ENCODE data around the gene VPS16. TPM values are rescaled to one million over a fixed set of nuclear protein-coding genes. Genes with fewer than 3 reads are reported as not detected.
A peak's percentile ranks its signal among the peaks of the same experiment; 100 is the strongest.

The VPS16 gene
- total RNA-seq, 1 experiment from 2014 or later, result 24.7 TPM

- Histone ChIP-seq H3K9me3 (ENCODE audit: low read length) (no peaks in the 10 kb centered on the region), H3K27me3 (ENCODE audit: low read length) (no peaks in the 10 kb centered on the region), H4K20me1 (ENCODE audit: insufficient read depth, low read depth, low read length) (no peaks in the 10 kb centered on the region), H3K36me3 (ENCODE audit: insufficient read depth, low read length) (no peaks in the 10 kb centered on the region), H2AFZ (ENCODE audit: low read length) (no peak overlapping the region), H3K79me2 (ENCODE audit: low read length) (no peaks in the 10 kb centered on the region), H3K27ac (ENCODE audit: low read length) (no peak overlapping the region), H3K9ac (ENCODE audit: low read length) (no peak overlapping the region), H3K4me3 (ENCODE audit: low read length) (no peak overlapping the region), H3K4me2 (ENCODE audit: low read depth, low read length, poor library complexity, severe bottlenecking) (no peak overlapping the region), H3K9me2 (replicated peaks; ENCODE audit: insufficient read depth, low read length) (no peaks in the 10 kb centered on the region), H3K4me1 (ENCODE audit: low read length) (peaks cover 37% of the 10 kb centered on the region)
- no peak for DNase-seq
Observed at GRCh38 chr20:2835331-2835796, 5.2 kb upstream of the VPS16 start.

DNA sequence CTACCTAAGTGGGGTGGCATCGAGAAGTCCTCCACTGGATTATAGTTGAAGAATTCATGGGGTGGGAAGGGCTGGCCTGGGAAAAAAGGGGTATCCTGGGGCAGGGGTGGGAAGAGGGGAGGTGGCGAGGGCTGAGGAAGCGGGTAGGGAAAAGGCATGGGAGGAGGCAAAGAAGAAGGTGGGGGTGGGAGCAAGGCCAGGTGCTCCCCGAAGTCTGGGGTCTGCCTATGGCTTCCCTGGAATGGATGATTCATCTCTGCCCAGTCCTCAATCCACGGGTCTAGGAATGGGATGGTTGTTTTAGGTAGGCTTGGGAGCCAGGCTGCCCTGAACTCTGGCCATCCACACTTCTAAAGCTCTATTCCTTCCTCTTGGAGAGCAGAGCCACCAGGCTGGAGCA lies 4.5 kb upstream of the VPS16 start:
- Histone ChIP-seq H3K4me1 (ENCODE audit: low read length) (peaks cover 37% of the 10 kb centered on the region), H3K9ac (ENCODE audit: low read length) (no peak overlapping the region), H3K9me3 (ENCODE audit: low read length) (no peaks in the 10 kb centered on the region), H4K20me1 (ENCODE audit: insufficient read depth, low read depth, low read length) (no peaks in the 10 kb centered on the region), H3K9me2 (replicated peaks; ENCODE audit: insufficient read depth, low read length) (no peaks in the 10 kb centered on the region), H2AFZ (ENCODE audit: low read length) (no peak overlapping the region), H3K4me2 (ENCODE audit: low read depth, low read length, poor library complexity, severe bottlenecking) (no peak overlapping the region), H3K27me3 (ENCODE audit: low read length) (no peaks in the 10 kb centered on the region), H3K4me3 (ENCODE audit: low read length) (no peak overlapping the region), H3K36me3 (ENCODE audit: insufficient read depth, low read length) (no peaks in the 10 kb centered on the region), H3K27ac (ENCODE audit: low read length) (no peak overlapping the region), H3K79me2 (ENCODE audit: low read length) (peaks cover 3% of the 10 kb centered on the region)
- DNase-seq, result no peak

- no peaks in the 10 kb centered on the region for H3K9me2 ChIP-seq (replicated peaks; ENCODE audit: insufficient read depth, low read length)
- peak overlapping the region; percentile 21; the same call in 1 of the 2 replicates for H3K27ac ChIP-seq (ENCODE audit: low read length)
- peak overlapping the region; percentile 51 for H3K4me2 ChIP-seq (ENCODE audit: low read depth, low read length, poor library complexity, severe bottlenecking)
- H4K20me1 ChIP-seq (ENCODE audit: insufficient read depth, low read depth, low read length), result no peaks in the 10 kb centered on the region
- H2AFZ ChIP-seq (ENCODE audit: low read length), result no peak overlapping the region
- no peaks in the 10 kb centered on the region for H3K27me3 ChIP-seq (ENCODE audit: low read length)
- H3K4me1 ChIP-seq (ENCODE audit: low read length), result peaks cover 46% of the 10 kb centered on the region
- DNase-seq, result no peak
- peaks cover 16% of the 10 kb centered on the region for H3K79me2 ChIP-seq (ENCODE audit: low read length)
- peak overlapping the region; percentile 22; the same call in 1 of the 2 replicates for H3K4me3 ChIP-seq (ENCODE audit: low read length)
- H3K9me3 ChIP-seq (ENCODE audit: low read length), result no peaks in the 10 kb centered on the region
- peak overlapping the region; percentile 28 for H3K9ac ChIP-seq (ENCODE audit: low read length)
- H3K36me3 ChIP-seq (ENCODE audit: insufficient read depth, low read length), result no peaks in the 10 kb centered on the region
Observed at GRCh38 chr20:2837221-2837960, 3.2 kb upstream of the VPS16 start.

DNA sequence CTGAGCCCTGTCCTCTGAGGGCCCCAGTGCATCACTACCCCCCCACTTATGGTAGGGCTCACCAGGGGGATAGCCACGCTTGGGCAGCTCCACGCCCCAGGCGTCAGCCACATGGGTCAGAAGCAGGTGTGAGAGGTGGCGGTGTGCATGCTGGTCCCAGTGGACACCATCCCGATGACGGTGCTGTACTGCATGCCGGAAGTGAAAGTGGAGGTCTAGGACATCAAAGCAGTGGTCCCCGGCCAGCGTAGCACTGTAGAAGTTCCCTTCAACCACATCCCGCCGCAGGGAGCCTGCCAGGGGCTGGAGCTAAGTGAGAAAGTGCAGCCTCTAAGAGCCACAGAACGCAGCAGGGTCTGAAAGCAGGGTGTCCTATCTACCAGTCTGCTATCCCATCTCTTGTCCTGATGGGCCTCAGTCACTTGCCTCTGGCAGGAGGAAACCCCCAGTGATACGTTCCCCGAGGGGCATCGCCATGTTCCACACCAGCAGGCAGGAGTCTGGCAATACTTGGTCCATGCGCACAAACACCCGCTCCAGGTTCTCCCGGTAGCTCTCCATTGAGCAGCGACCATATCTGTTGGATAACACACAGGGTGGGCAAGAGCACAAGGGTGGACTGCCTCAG lies 2.3 kb upstream of the VPS16 start:
- Histone ChIP-seq H3K4me3 (ENCODE audit: low read length) (peak overlapping the region; percentile 22; the same call in 1 of the 2 replicates), H3K4me2 (ENCODE audit: low read depth, low read length, poor library complexity, severe bottlenecking) (peak overlapping the region; percentile 51), H3K9me3 (ENCODE audit: low read length) (no peaks in the 10 kb centered on the region), H4K20me1 (ENCODE audit: insufficient read depth, low read depth, low read length) (no peaks in the 10 kb centered on the region), H3K9ac (ENCODE audit: low read length) (peak overlapping the region; percentile 28), H2AFZ (ENCODE audit: low read length) (peak overlapping the region; percentile 17; the same call in 1 of the 2 replicates), H3K27ac (ENCODE audit: low read length) (no peak overlapping the region; the same call in 1 of the 2 replicates), H3K27me3 (ENCODE audit: low read length) (no peaks in the 10 kb centered on the region), H3K9me2 (replicated peaks; ENCODE audit: insufficient read depth, low read length) (no peaks in the 10 kb centered on the region), H3K79me2 (ENCODE audit: low read length) (peaks cover 21% of the 10 kb centered on the region), H3K36me3 (ENCODE audit: insufficient read depth, low read length) (no peaks in the 10 kb centered on the region), H3K4me1 (ENCODE audit: low read length) (peaks cover 46% of the 10 kb centered on the region)
- DNase-seq, result peak; percentile 82

GRCh38 chr20:2838847-2839671 lies 1.5 kb upstream of the VPS16 start:
- Histone ChIP-seq H3K27ac (ENCODE audit: low read length) (no peak overlapping the region), H3K4me2 (ENCODE audit: low read depth, low read length, poor library complexity, severe bottlenecking) (peak overlapping the region; percentile 85), H3K36me3 (ENCODE audit: insufficient read depth, low read length) (no peaks in the 10 kb centered on the region), H4K20me1 (ENCODE audit: insufficient read depth, low read depth, low read length) (no peaks in the 10 kb centered on the region), H3K9ac (ENCODE audit: low read length) (peak overlapping the region; percentile 28; the same call in 1 of the 2 replicates), H3K9me2 (replicated peaks; ENCODE audit: insufficient read depth, low read length) (no peaks in the 10 kb centered on the region), H3K9me3 (ENCODE audit: low read length) (no peaks in the 10 kb centered on the region), H3K27me3 (ENCODE audit: low read length) (no peaks in the 10 kb centered on the region), H3K4me1 (ENCODE audit: low read length) (peaks cover 43% of the 10 kb centered on the region), H2AFZ (ENCODE audit: low read length) (no peak overlapping the region), H3K79me2 (ENCODE audit: low read length) (peaks cover 29% of the 10 kb centered on the region), H3K4me3 (ENCODE audit: low read length) (peak overlapping the region; percentile 22; the same call in 1 of the 2 replicates)
- DNase-seq, result no peak

GRCh38 chr20:2839732-2840137 lies 810 bp upstream of the VPS16 start:
- Histone ChIP-seq H3K4me2 (ENCODE audit: low read depth, low read length, poor library complexity, severe bottlenecking) (peak overlapping the region; percentile 85), H4K20me1 (ENCODE audit: insufficient read depth, low read depth, low read length) (no peaks in the 10 kb centered on the region), H3K36me3 (ENCODE audit: insufficient read depth, low read length) (no peaks in the 10 kb centered on the region), H3K79me2 (ENCODE audit: low read length) (peaks cover 34% of the 10 kb centered on the region), H3K27me3 (ENCODE audit: low read length) (no peaks in the 10 kb centered on the region), H3K9ac (ENCODE audit: low read length) (peak overlapping the region; percentile 71), H2AFZ (ENCODE audit: low read length) (no peak overlapping the region), H3K4me3 (ENCODE audit: low read length) (peak overlapping the region; percentile 95), H3K27ac (ENCODE audit: low read length) (no peak overlapping the region), H3K9me3 (ENCODE audit: low read length) (no peaks in the 10 kb centered on the region), H3K4me1 (ENCODE audit: low read length) (peaks cover 43% of the 10 kb centered on the region), H3K9me2 (replicated peaks; ENCODE audit: insufficient read depth, low read length) (no peaks in the 10 kb centered on the region)
- no peak for DNase-seq

- Histone ChIP-seq H3K4me1 (ENCODE audit: low read length) (peaks cover 52% of the 10 kb centered on the region), H4K20me1 (ENCODE audit: insufficient read depth, low read depth, low read length) (no peaks in the 10 kb centered on the region), H3K4me3 (ENCODE audit: low read length) (peak overlapping the region; percentile 95), H3K27me3 (ENCODE audit: low read length) (no peaks in the 10 kb centered on the region), H3K9me2 (replicated peaks; ENCODE audit: insufficient read depth, low read length) (no peaks in the 10 kb centered on the region), H3K79me2 (ENCODE audit: low read length) (peaks cover 38% of the 10 kb centered on the region), H3K36me3 (ENCODE audit: insufficient read depth, low read length) (no peaks in the 10 kb centered on the region), H3K4me2 (ENCODE audit: low read depth, low read length, poor library complexity, severe bottlenecking) (peak overlapping the region; percentile 96), H3K9ac (ENCODE audit: low read length) (peak overlapping the region; percentile 83), H2AFZ (ENCODE audit: low read length) (peak overlapping the region; percentile 67; the same call in 1 of the 2 replicates), H3K9me3 (ENCODE audit: low read length) (no peaks in the 10 kb centered on the region), H3K27ac (ENCODE audit: low read length) (no peak overlapping the region; the same call in 1 of the 2 replicates)
- peak; percentile 64 for DNase-seq
Observed at GRCh38 chr20:2840967-2841531, 504 bp downstream of the VPS16 start.

Measured in Karpas-422 (cell line).